Measurements from ENCODE around the gene ZNF618.

Gene ZNF618

DNA sequence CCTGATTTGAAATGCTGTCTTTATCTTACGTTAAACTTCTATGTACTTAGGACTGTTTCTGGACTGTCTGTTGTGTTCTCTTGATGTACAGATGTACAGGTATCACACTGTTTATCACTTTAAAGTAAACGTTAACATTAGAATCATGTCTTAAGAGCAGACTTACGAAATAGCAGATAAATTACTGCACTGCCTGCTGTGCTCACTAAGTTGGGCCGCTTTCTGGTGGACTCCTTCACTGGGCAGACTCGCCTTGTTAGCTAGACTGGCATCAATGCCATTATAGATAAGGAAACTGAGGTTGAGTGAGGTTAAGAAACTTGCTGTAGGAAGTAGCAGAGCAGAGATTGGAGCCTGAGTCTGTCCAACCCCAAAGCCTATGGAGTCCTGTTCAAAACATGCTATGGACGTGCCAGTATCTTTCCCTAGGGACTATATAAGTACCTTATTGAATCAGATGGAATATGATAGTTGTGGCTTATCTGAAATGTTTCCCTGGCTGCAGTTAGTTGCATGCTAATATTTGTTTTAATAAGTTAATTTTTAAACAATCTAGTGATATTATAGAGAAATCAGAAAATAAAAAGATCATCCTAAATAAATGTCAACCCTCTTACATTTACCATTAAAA lies 16.9 kb downstream of the ZNF618 start:
- TF ChIP-seq, protein P1, sequence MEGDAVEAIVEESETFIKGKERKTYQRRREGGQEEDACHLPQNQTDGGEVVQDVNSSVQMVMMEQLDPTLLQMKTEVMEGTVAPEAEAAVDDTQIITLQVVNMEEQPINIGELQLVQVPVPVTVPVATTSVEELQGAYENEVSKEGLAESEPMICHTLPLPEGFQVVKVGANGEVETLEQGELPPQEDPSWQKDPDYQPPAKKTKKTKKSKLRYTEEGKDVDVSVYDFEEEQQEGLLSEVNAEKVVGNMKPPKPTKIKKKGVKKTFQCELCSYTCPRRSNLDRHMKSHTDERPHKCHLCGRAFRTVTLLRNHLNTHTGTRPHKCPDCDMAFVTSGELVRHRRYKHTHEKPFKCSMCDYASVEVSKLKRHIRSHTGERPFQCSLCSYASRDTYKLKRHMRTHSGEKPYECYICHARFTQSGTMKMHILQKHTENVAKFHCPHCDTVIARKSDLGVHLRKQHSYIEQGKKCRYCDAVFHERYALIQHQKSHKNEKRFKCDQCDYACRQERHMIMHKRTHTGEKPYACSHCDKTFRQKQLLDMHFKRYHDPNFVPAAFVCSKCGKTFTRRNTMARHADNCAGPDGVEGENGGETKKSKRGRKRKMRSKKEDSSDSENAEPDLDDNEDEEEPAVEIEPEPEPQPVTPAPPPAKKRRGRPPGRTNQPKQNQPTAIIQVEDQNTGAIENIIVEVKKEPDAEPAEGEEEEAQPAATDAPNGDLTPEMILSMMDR (IDR thresholded peaks at IDR 0.05): no peak

DNA sequence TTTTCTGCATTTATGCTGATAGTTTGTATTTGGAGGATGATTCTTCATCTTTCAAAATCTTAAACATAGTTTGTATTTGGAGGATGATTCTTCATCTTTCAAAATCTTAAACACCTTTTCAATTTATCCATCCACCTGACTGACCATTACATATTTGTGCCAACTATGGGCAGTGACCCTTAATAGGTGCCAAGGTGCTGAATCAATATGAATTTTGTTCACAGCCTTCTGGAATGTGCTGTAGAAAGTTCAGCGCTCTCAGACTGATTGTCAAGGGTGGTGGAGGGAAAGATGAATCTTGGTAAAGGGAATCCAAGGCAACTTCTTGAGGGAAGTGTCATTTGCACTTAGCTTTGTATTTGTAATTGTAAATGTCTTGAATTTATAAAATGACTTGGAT lies 18.1 kb downstream of the ZNF618 start:
- TF ChIP-seq, protein P1 (IDR thresholded peaks at IDR 0.05): no peak

DNA sequence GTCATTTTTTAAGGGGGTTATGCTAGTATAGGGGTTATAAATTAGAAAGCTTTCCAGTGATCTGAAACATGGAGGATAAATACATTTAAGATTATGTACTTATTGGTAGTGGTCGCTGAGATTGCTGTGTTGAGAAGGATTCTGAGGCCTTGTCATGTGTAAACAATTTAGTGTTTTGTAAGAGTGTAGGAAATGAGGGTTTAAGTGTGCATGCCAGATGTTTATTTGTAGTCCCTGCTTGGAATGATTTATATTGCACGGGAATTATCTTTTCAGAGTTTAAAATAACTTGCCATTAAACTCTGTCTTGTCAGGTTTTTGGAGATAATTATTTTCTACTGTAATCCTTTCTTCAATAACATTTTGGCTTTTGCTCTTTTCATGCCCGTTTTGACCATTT lies 19.4 kb downstream of the ZNF618 start:
- TF ChIP-seq, protein P1 (IDR thresholded peaks at IDR 0.05): no peak

DNA sequence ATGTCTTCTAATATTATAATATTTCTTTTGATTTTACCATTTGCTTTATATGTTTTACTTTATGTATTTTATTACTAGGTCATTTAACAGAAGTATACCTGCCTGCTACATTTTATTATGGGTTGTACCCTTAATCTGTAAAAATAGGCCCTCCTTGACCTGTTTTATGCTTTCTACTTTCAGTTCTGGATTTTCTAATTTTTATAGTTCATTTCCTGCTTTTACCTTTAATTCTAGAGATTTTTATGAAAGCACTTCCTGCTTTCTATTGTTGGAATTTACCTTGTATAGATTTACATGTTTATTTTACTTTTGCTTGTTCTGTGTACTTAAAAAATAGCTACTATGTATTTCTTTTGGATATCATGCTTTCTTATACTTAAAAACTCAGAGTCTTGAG lies 20.6 kb downstream of the ZNF618 start:
- TF ChIP-seq, protein P1 (IDR thresholded peaks at IDR 0.05): no peak

DNA sequence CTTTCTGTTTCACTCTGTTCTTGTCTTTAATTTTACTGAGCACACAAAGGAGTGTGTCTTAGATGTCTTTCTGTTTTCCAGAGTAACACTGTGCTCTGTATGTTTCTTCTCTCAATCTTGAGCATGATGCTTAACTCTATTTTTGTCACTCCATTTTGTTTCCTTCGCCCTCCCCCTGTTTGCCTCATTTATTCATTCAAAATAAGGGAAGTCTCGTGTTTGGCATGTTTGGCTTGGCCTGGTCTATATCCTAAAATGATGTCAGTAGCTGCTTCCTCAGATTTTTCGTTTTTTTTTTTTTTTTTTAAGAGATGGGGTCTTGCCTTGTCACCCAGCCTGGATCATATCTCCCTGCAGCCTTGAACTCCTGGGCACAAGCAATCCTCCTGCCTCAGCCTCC lies 22.0 kb downstream of the ZNF618 start:
- TF ChIP-seq, protein P1 (IDR thresholded peaks at IDR 0.05): no peak

DNA sequence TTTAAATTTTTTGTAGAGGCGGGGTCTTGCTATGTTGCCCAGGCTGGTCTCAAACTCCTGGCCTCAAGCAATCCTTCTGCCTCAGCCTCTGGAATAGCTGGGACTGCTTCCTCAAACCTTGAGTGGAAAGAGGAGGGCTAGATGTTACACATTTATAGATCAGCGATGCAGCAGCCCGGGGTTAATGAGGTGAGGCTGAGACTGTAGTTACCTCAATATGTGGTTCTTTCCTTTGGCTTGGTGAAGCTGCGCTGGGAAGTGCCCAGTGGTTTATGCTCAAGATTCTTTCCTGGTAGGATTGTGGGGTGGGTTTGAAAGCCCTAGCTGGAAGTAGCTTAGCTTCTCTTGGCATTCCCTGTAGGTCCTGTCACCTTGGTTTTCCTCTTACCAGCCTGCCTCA lies 22.5 kb downstream of the ZNF618 start:
- TF ChIP-seq, protein P1 (IDR thresholded peaks at IDR 0.05): no peak

DNA sequence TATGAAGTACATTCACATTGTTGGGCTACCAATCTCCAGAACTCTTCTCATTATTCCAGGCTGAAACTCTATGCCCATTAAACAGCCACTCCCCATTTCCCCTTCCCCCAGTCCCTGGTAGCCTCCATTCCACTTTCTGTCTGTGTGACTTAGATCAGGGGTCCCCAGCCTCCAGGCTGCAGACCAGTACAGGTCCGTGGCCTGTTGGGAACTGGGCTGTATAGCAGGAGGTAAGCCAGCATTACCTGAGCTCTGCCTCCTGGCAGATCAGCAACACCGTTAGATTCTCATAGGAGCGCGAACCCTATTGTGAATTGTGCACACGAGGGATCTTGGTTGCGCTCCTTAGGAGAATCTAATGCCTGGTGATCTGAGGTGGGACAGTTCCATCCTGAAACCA lies 23.1 kb downstream of the ZNF618 start:
- TF ChIP-seq, protein P1 (IDR thresholded peaks at IDR 0.05): no peak

DNA sequence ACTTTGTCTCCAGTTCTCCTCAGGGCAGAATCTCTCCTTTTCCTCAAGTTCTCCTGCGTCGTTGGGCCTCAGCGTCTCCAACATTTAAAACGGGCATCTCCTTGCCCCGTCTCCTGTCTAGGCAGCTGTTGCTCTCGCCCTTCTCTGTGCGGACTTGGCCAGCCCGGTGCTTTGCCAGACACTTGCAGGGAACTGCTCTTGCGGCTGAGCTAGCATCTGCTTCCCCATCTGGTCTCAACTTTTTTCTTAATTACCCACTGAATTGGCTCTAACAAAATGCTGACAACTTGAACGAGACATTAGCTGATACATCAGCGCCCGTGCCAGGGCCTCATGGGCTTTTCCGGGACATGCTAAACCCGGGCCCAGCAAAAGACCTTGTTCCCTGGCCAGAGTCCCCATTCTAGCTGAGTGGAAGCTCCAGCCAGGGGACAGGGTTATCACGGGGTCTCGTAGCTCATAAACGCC lies 25.1 kb downstream of the ZNF618 start:
- TF ChIP-seq, protein P1 (IDR thresholded peaks at IDR 0.05): no peak

All from LNCAP (cell line).